ENCODE measurements around the gene HELZ. TPM values are rescaled to one million over a fixed set of nuclear protein-coding genes. Genes with fewer than 3 reads are reported as not detected.
A peak's percentile ranks its signal among the peaks of the same experiment; 100 is the strongest.

The HELZ gene
- total and polyA plus RNA-seq, 4 donors: 3.8 to 69.2 (median 25.7) TPM

GRCh38 chr17:67074781-67075180 lies 170.2 kb downstream of the HELZ start (continued):
- TF ChIP-seq ATF3 (IDR thresholded peaks at IDR 0.05) (no peak), GABPA (IDR thresholded peaks at IDR 0.05 in 1 of 2, conservative IDR thresholded peaks at IDR 0.05 in 1 of 2) (no peak), FOXA2 (IDR thresholded peaks at IDR 0.05) (no peak), HNF4A (conservative IDR thresholded peaks at IDR 0.05) (peak; percentile 43 to 49), FOXA1 (IDR thresholded peaks at IDR 0.05) (no peak), REST (IDR thresholded peaks at IDR 0.05) (peak; percentile 67), SP1 (IDR thresholded peaks at IDR 0.05) (peak; percentile 72), YY1 (IDR thresholded peaks at IDR 0.05) (peak; percentile 59)

GRCh38 chr17:67072885-67073284 lies 172.1 kb downstream of the HELZ start:
- DNase-seq (ENCODE audit: low spot score): no peak
- H3K36me3 ChIP-seq (ENCODE audit: control insufficient read depth in 4 of 4, insufficient read depth in 3 of 4, low read depth in 1 of 4, low read length in 3 of 4): no peaks in the 10 kb centered on the region
- TF ChIP-seq HNF4A (conservative IDR thresholded peaks at IDR 0.05): peak in 1 of 2 donors; percentile 56
- no peak for TF ChIP-seq EGR1 (IDR thresholded peaks at IDR 0.05; ENCODE audit: low read depth in 2 of 2)
- TF ChIP-seq FOXA2 (IDR thresholded peaks at IDR 0.05): peak; percentile 15
- TF ChIP-seq RXRA (IDR thresholded peaks at IDR 0.05): peak in 1 of 2 donors; percentile 68
- TF ChIP-seq YY1 (IDR thresholded peaks at IDR 0.05): peak; percentile 42
- no peak for TF ChIP-seq ATF3 (IDR thresholded peaks at IDR 0.05)
- no peaks in the 10 kb centered on the region for H3K27me3 ChIP-seq (ENCODE audit: control insufficient read depth in 4 of 4, insufficient read depth in 4 of 4, low read length in 3 of 4)
- no peak overlapping the region for H3K4me3 ChIP-seq (ENCODE audit: low read depth in 1 of 3, low read length in 3 of 3)
- H3K27ac ChIP-seq (ENCODE audit: low read depth in 1 of 2, low read length in 2 of 2): no peak overlapping the region
- no peak overlapping the region for H3K9ac ChIP-seq (ENCODE audit: low read depth in 1 of 2, low read length in 2 of 2)
- H3K9me3 ChIP-seq (ENCODE audit: control insufficient read depth in 4 of 4, low read length in 3 of 4): no peaks in the 10 kb centered on the region
- WGBS: 56% methylated on average over 3 of the region's 3 CpGs
- H3K4me1 ChIP-seq (ENCODE audit: control insufficient read depth in 4 of 4, insufficient read depth in 4 of 4, low read length in 3 of 4): peaks cover 8 to 46% (median 29%) of the 10 kb centered on the region in 4 donors

GRCh38 chr17:67071595-67071994 lies 173.4 kb downstream of the HELZ start:
- H3K27me3 ChIP-seq (ENCODE audit: control insufficient read depth in 4 of 4, insufficient read depth in 4 of 4, low read length in 3 of 4): no peaks in the 10 kb centered on the region
- H3K9ac ChIP-seq (ENCODE audit: low read depth in 1 of 2, low read length in 2 of 2): no peak overlapping the region
- no peak for DNase-seq (ENCODE audit: low spot score)
- H3K4me3 ChIP-seq (ENCODE audit: low read depth in 1 of 3, low read length in 3 of 3): no peak overlapping the region
- no peaks in the 10 kb centered on the region for H3K9me3 ChIP-seq (ENCODE audit: control insufficient read depth in 4 of 4, low read length in 3 of 4)
- H3K36me3 ChIP-seq (ENCODE audit: control insufficient read depth in 4 of 4, insufficient read depth in 3 of 4, low read depth in 1 of 4, low read length in 3 of 4): no peaks in the 10 kb centered on the region
- H3K27ac ChIP-seq (ENCODE audit: low read depth in 1 of 2, low read length in 2 of 2): no peak overlapping the region
- H3K4me1 ChIP-seq (ENCODE audit: control insufficient read depth in 4 of 4, insufficient read depth in 4 of 4, low read length in 3 of 4): peaks cover 8 to 36% (median 23%) of the 10 kb centered on the region in 4 donors
- TF ChIP-seq TAF1 (conservative IDR thresholded peaks at IDR 0.05) (no peak), YY1 (IDR thresholded peaks at IDR 0.05) (no peak), SP1 (IDR thresholded peaks at IDR 0.05) (no peak), FOXA2 (IDR thresholded peaks at IDR 0.05) (no peak), CTCF (IDR thresholded peaks at IDR 0.05; ENCODE audit: low read depth, low read length, missing input control) (no peak), HNF4G (IDR thresholded peaks at IDR 0.05) (no peak), RXRA (IDR thresholded peaks at IDR 0.05) (no peak), RAD21 (IDR thresholded peaks at IDR 0.05) (no peak), JUND (IDR thresholded peaks at IDR 0.05) (no peak)
